SK-N-SH (cell line): Measurements from ENCODE around the gene SH2D3C. TPM values are rescaled to one million over a fixed set of nuclear protein-coding genes. Genes with fewer than 3 reads are reported as not detected.

Source experiments
- CTCF ChIA-PET: fragments of 300-600, 350-600 bp; formaldehyde crosslinking; extraction: SDS; loops from one replicate; lab custom pipeline; 2021; lab: Yijun Ruan, JAX
- POLR2A ChIA-PET: fragments of 350-600 bp; sonication (Branson Sonifier 250); formaldehyde crosslinking; extraction: SDS; loops from one replicate; lab custom pipeline; 2020; ENCODE audit warnings: antibody characterized with exemption, inconsistent platforms; lab: Yijun Ruan, JAX
- DNase-seq: peaks from one replicate; pipeline ENCODE4 v3.0.0; 2012
- H2AFZ ChIP-seq: fragments of 200-600 bp; sonication (generic); 2 replicates; pipeline ENCODE4 v1.8.1; 2016; ENCODE audit warnings: antibody characterized with exemption, mild to moderate bottlenecking, low read depth
- H3F3A ChIP-seq: fragments of 200-600 bp; sonication (generic); replicated peaks from 2 replicates; pipeline ENCODE3; 2016; ENCODE audit warnings: antibody characterized with exemption, mild to moderate bottlenecking; ENCODE audit not compliant: insufficient read depth
- H3K27ac ChIP-seq, 2 experiments: fragments of 200-500 bp in 1 of 2; fragments of 200-600 bp in 1 of 2; sonication (Bioruptor generic) in 1 of 2; sonication (generic), shearing (Covaris generic) in 1 of 2; 2 replicates each; pipeline versions ENCODE4 v1.5.1 to v1.6.1; 2014 to 2016; ENCODE audit warnings: low read depth in 2 of 2, inconsistent platforms in 1 of 2, low read length in 1 of 2, mild to moderate bottlenecking in 1 of 2, mixed read lengths in 1 of 2
- H3K27me3 ChIP-seq: fragments of 200-600 bp; sonication (generic), shearing (Covaris generic); 2 replicates; pipeline ENCODE4 v1.6.1; 2016; ENCODE audit warnings: mixed run types; ENCODE audit not compliant: insufficient read depth
- H3K36me3 ChIP-seq, 2 experiments: fragments of 200-500 bp in 1 of 2; fragments of 200-600 bp in 1 of 2; sonication (Bioruptor generic) in 1 of 2; sonication (generic) in 1 of 2; replicated peaks in 1 of 2; 2 replicates each; pipeline versions ENCODE3 to v1.5.1; 2014 to 2016; ENCODE audit warnings: low read length in 1 of 2, mild to moderate bottlenecking in 1 of 2; ENCODE audit not compliant: insufficient read depth in 2 of 2, control insufficient read depth in 1 of 2
- H3K4me1 ChIP-seq, 2 experiments: fragments of 200-500 bp in 1 of 2; fragments of 200-600 bp in 1 of 2; sonication (Bioruptor generic) in 1 of 2; sonication (generic), shearing (Covaris generic) in 1 of 2; 2 replicates each; pipeline versions ENCODE4 v1.5.1 to v1.6.1; 2014 to 2016; ENCODE audit warnings: low read depth in 1 of 2, low read length in 1 of 2, mixed run types in 1 of 2; ENCODE audit not compliant: insufficient read depth in 2 of 2, control insufficient read depth in 1 of 2
- H3K4me2 ChIP-seq: fragments of 200-600 bp; sonication (generic), shearing (Covaris generic); 2 replicates; pipeline ENCODE4 v1.6.1; 2017; ENCODE audit warnings: mixed run types
- H3K4me3 ChIP-seq, 2 experiments: fragments of 200-500 bp in 1 of 2; fragments of 200-600 bp in 1 of 2; sonication (Bioruptor generic) in 1 of 2; sonication (generic), shearing (Covaris generic) in 1 of 2; 2 replicates each; pipeline versions ENCODE4 v1.5.1 to v1.8.1; 2014 to 2016; ENCODE audit warnings: low read depth in 2 of 2, inconsistent platforms in 1 of 2, low read length in 1 of 2, mild to moderate bottlenecking in 1 of 2, mixed read lengths in 1 of 2, moderate library complexity in 1 of 2
- H3K79me2 ChIP-seq: fragments of 200-600 bp; sonication (generic); 2 replicates; pipeline ENCODE4 v1.8.1; 2017; ENCODE audit warnings: mild to moderate bottlenecking; ENCODE audit not compliant: insufficient read depth
- H3K9ac ChIP-seq: fragments of 200-600 bp; sonication (generic); 2 replicates; pipeline ENCODE4 v1.6.1; 2017; ENCODE audit warnings: mixed run types
- H3K9me2 ChIP-seq: fragments of 200-600 bp; sonication (generic); 2 replicates; pipeline ENCODE4 v1.6.1; 2017; ENCODE audit warnings: mixed run types
- H3K9me3 ChIP-seq: fragments of 200-600 bp; sonication (generic); 2 replicates; pipeline ENCODE4 v1.6.1; 2017; ENCODE audit warnings: mixed run types, mild to moderate bottlenecking, moderate library complexity
- H4K20me1 ChIP-seq: fragments of 200-600 bp; sonication (generic); 2 replicates; pipeline ENCODE4 v1.6.1; 2017; ENCODE audit warnings: mild to moderate bottlenecking, mixed run types; ENCODE audit not compliant: insufficient read depth
- EP300 ChIP-seq, 2 experiments: IDR thresholded peaks; 2 replicates each; pipeline versions ENCODE4 v1.4.0 to v1.6.1; 2012; ENCODE audit warnings: borderline replicate concordance in 1 of 2, low read depth in 1 of 2, low read length in 1 of 2
- EZH2phosphoT487 ChIP-seq: fragments of 200-600 bp; sonication (generic); IDR thresholded peaks from 2 replicates; pipeline ENCODE4 v1.6.1; 2017; ENCODE audit warnings: low read depth, mixed run types, mild to moderate bottlenecking, antibody characterized with exemption, moderate library complexity, borderline replicate concordance
- GATA2 ChIP-seq: sonication (generic); formaldehyde crosslinking; IDR thresholded peaks from 2 replicates; pipeline ENCODE4 v1.5.0; 2020; ENCODE audit warnings: mild to moderate bottlenecking, missing genetic modification reagents
- JUND ChIP-seq: IDR thresholded peaks from 2 replicates; pipeline ENCODE4 v1.4.0; 2012
- MEF2A ChIP-seq: IDR thresholded peaks from 2 replicates; pipeline ENCODE4 v1.4.0; 2012; ENCODE audit warnings: low read depth, borderline replicate concordance
- NRF1 ChIP-seq: IDR thresholded peaks from 2 replicates; pipeline ENCODE4 v1.6.1; 2012; ENCODE audit warnings: low read depth, mild to moderate bottlenecking, low read length
- RCOR1 ChIP-seq: fragments of 150-350 bp; IDR thresholded peaks from 2 replicates; pipeline ENCODE4 v1.6.1; 2017; ENCODE audit warnings: antibody characterized with exemption, low read length
- RFX5 ChIP-seq: IDR thresholded peaks from 2 replicates; pipeline ENCODE4 v1.6.1; 2012; ENCODE audit warnings: mild to moderate bottlenecking, improper control_type of control experiment, low read length
- SMC3 ChIP-seq: IDR thresholded peaks from 2 replicates; pipeline ENCODE4 v1.6.1; 2012; ENCODE audit warnings: low read depth, low read length, improper control_type of control experiment
- TAF1 ChIP-seq: IDR thresholded peaks from 2 replicates; pipeline ENCODE4 v1.6.1; 2012; ENCODE audit warnings: low read depth, mild to moderate bottlenecking, low read length, moderate library complexity, borderline replicate concordance
- WGBS: methylation state at CpG from one replicate; pipeline ENCODE4 v1.1.6; 2017; ENCODE audit warnings: low lambda C conversion rate; 5-methylcytosine and 5-hydroxymethylcytosine counted together
- polyA plus RNA-seq, 3 experiments: library from polyadenylated mRNA; depleted of rRNA; stranded (reverse); fragments of >200 nt; gene quantifications; 2 replicates each; pipeline ENCODE4 v1.2.3, GENCODE V29; 2012
- TF ChIP-seq, protein P1 (sequence below): fragments of 150-350 bp; IDR thresholded peaks from 2 replicates; pipeline ENCODE4 v1.6.1; 2017; ENCODE audit warnings: antibody characterized with exemption, low read length, low read depth, borderline replicate concordance
- TF ChIP-seq, protein P2 (sequence below): fragments of 200-600 bp; sonication (generic); IDR thresholded peaks from 2 replicates; pipeline ENCODE4 v1.6.1; 2017; ENCODE audit warnings: antibody characterized with exemption, mild to moderate bottlenecking, moderate library complexity

The SH2D3C gene
- polyA plus RNA-seq, 1 of the 3 experiments (the other 2 are of a cell fraction) = 0.15 TPM

GRCh38 chr9:127815512-127816361 lies 37.3 kb upstream of the SH2D3C start (continued):
- TF ChIP-seq, protein P1, sequence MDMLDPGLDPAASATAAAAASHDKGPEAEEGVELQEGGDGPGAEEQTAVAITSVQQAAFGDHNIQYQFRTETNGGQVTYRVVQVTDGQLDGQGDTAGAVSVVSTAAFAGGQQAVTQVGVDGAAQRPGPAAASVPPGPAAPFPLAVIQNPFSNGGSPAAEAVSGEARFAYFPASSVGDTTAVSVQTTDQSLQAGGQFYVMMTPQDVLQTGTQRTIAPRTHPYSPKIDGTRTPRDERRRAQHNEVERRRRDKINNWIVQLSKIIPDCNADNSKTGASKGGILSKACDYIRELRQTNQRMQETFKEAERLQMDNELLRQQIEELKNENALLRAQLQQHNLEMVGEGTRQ = no peak
- TF ChIP-seq, all 33 proteins: peak for 0

DNA sequence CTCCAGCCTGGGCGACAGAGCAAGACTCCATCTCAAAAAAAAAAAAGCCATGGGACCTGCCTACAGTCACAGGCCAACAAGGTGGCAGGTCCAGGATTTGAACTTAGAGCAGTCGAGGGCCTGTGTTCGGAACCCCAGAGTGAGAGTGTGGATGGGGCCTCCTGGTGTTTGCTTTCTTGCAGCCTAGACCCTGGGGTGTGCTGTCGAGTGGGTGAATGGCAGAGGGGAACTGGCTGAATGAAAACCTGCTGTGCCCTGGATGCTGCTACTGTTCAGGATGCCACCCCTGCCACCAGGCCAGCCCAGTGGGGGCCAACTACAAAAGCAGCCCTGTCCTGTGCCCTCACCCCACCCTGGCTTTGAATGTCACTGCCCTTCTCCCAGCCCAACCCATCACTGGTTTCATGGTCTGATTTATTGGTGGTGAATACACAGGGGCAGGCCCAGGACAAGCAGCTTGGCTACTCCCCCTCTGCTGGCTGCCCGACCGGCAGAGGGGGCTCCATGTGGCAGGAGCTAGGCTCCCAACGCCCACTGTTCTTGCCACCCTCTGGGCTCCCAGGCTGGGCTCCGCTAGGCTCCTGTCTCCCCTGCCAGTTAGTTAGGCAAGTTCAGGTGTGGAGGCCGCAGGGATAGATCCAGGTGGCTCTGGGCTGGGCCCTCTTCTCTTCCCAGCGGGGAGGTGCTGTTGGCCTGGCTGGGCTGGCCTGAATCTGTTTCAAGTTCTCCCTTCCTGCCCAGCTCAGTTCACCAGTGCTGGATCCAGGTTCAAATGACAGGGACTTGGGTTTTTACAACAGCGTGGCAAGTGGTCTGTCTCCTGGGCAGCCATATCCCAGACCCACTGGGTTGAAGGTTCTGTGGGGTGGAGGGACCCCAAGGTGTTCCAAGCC lies 36.4 kb upstream of the SH2D3C start:
- Histone ChIP-seq H3K27ac (peak overlapping the region in 1 of 2 experiments; percentile 12; a peak in 1 of 4 replicates), H3K4me3 (no peak overlapping the region), H3K79me2 (0 out of 2 replicates have a peak, but pooled peaks cover 3% of the 10 kb centered on the region), H3F3A (peaks cover 8% of the 10 kb centered on the region), H3K36me3 (peaks cover 14 to 29% of the 10 kb centered on the region in 2 experiments), H3K27me3 (no peaks in the 10 kb centered on the region), H2AFZ (no peak overlapping the region), H3K9ac (no peak overlapping the region), H3K4me1 (peaks cover 0 to 39% of the 10 kb centered on the region in 2 experiments; a peak in 1 of 4 replicates), H4K20me1 (no peaks in the 10 kb centered on the region), H3K9me2 (no peaks in the 10 kb centered on the region), H3K9me3 (no peaks in the 10 kb centered on the region), H3K4me2 (no peak overlapping the region)
- ChIA-PET CTCF (interaction anchor here (0.8 to 1.2 kb wide), 3 partner anchors 8 to 55 kb away, joined by 3 read pairs; no protein-coding TSS in a partner anchor), POLR2A (no interaction called here)
- WGBS = 98% methylated on average over 5 of the region's 11 CpGs
- TF ChIP-seq RCOR1 (no peak), GATA2 (CRISPR knock-in tag) (no peak), JUND (no peak), EZH2phosphoT487 (no peak), TAF1 (no peak), NRF1 (no peak), SMC3 (no peak), EP300 (IDR thresholded peaks at IDR 0.05; ENCODE audit: borderline replicate concordance in 1 of 2, low read depth in 1 of 2, low read length in 1 of 2) (no peak), MEF2A (no peak), RFX5 (no peak)
- TF ChIP-seq, protein P2, sequence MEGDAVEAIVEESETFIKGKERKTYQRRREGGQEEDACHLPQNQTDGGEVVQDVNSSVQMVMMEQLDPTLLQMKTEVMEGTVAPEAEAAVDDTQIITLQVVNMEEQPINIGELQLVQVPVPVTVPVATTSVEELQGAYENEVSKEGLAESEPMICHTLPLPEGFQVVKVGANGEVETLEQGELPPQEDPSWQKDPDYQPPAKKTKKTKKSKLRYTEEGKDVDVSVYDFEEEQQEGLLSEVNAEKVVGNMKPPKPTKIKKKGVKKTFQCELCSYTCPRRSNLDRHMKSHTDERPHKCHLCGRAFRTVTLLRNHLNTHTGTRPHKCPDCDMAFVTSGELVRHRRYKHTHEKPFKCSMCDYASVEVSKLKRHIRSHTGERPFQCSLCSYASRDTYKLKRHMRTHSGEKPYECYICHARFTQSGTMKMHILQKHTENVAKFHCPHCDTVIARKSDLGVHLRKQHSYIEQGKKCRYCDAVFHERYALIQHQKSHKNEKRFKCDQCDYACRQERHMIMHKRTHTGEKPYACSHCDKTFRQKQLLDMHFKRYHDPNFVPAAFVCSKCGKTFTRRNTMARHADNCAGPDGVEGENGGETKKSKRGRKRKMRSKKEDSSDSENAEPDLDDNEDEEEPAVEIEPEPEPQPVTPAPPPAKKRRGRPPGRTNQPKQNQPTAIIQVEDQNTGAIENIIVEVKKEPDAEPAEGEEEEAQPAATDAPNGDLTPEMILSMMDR = no peak
- peak; percentile 21 for DNase-seq
